ENCODE data around the gene GPR107. TPM values are rescaled to one million over a fixed set of nuclear protein-coding genes. Genes with fewer than 3 reads are reported as not detected.

GPR107 gene
- total RNA-seq, 6 donors from 2014 or later = 26.5 to 44.4 (median 35.3) TPM

DNA sequence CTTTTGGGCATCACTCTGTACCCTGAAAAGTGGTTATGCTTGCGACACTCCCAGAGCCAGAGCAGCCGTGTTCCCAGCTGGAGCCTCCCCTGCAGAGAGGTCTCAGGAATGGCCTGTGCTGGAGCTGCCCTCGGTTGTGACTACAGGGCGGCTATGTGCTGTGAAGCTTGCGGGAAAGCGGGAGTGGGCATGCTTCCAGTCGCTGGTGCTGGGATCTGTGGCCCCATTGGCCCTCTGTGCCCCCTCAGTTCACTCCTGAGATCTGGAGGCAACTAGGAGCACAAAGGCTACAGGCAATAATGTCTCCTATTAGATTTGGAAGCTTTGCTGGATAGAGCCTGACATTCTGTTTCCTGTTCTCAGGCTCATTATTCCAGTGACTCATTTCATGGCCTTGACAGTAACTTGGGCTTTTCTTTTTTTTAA lies 56.9 kb downstream of the GPR107 start:
- ATAC-seq (ENCODE audit: low FRiP score in 2 of 2) (no peak), DNase-seq (no peak)
- Histone ChIP-seq H3K27ac (no peak overlapping the region), H3K36me3 (peaks cover 10 to 61% (median 44%) of the 10 kb centered on the region in 4 donors), H3K4me1 (no peaks in the 10 kb centered on the region), H3K27me3 (no peaks in the 10 kb centered on the region), H3K4me3 (no peak overlapping the region), H3K9me3 (no peaks in the 10 kb centered on the region)
- TF ChIP-seq POLR2AphosphoS5 (IDR thresholded peaks at IDR 0.05) = no peak
- TF ChIP-seq, protein P1, sequence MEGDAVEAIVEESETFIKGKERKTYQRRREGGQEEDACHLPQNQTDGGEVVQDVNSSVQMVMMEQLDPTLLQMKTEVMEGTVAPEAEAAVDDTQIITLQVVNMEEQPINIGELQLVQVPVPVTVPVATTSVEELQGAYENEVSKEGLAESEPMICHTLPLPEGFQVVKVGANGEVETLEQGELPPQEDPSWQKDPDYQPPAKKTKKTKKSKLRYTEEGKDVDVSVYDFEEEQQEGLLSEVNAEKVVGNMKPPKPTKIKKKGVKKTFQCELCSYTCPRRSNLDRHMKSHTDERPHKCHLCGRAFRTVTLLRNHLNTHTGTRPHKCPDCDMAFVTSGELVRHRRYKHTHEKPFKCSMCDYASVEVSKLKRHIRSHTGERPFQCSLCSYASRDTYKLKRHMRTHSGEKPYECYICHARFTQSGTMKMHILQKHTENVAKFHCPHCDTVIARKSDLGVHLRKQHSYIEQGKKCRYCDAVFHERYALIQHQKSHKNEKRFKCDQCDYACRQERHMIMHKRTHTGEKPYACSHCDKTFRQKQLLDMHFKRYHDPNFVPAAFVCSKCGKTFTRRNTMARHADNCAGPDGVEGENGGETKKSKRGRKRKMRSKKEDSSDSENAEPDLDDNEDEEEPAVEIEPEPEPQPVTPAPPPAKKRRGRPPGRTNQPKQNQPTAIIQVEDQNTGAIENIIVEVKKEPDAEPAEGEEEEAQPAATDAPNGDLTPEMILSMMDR (IDR thresholded peaks at IDR 0.05) = no peak
- TF ChIP-seq EP300 (IDR thresholded peaks at IDR 0.05) = no peak
- no peak for TF ChIP-seq POLR2A (IDR thresholded peaks at IDR 0.05)
- 80 to 91% methylated on average over 3 to 7 of the region's 7 CpGs for WGBS, 2 donors

- no peak overlapping the region for H3K4me3 ChIP-seq
- no peak overlapping the region for H3K27ac ChIP-seq
- no peak for TF ChIP-seq POLR2AphosphoS5 (IDR thresholded peaks at IDR 0.05)
- WGBS, 2 donors = 91 to 92% methylated on average over 30 of the region's 30 CpGs
- DNase-seq = no peak
- peaks cover 10 to 61% (median 41%) of the 10 kb centered on the region in 4 donors for H3K36me3 ChIP-seq
- H3K27me3 ChIP-seq = no peaks in the 10 kb centered on the region
- no peaks in the 10 kb centered on the region for H3K9me3 ChIP-seq
- ATAC-seq (ENCODE audit: low FRiP score in 2 of 2) = no peak
- no peaks in the 10 kb centered on the region for H3K4me1 ChIP-seq
Observed at GRCh38 chr9:130111786-130112537, 58.3 kb downstream of the GPR107 start.

DNA sequence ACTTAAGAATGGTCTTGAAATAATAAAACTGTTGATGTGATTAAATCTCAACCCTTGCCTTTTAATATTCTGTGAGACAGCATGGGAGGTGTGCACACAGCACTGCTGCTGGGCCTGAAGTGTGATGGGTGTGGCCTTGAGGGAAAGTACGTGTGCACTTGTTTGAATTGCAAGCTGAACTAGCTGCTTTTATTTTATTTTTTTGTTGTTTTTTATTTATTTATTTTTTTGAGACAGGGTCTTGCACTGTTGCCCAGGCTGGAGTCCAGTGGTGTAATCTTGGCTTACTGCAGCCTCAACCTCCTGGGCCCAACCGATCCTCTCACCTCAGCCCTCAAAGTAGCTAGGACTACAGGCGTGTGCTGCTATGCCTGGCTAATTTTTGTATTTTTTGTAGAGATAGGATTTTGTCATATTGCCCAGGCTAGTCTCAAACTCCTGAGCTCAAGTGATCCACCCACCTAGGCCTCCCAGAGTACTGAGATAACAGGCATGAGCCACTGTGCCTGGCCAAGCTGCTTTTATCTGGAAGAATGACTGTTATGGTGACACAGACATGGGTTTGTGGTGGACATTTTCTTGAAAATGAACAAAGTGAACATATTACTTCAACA lies 58.9 kb downstream of the GPR107 start:
- WGBS, 2 donors = 84 to 85% methylated on average over 3 of the region's 3 CpGs
- DNase-seq = no peak
- TF ChIP-seq, protein P1 (IDR thresholded peaks at IDR 0.05) = no peak
- Histone ChIP-seq H3K36me3 (peaks cover 8 to 58% (median 40%) of the 10 kb centered on the region in 4 donors), H3K27me3 (no peaks in the 10 kb centered on the region), H3K4me1 (no peaks in the 10 kb centered on the region), H3K4me3 (no peak overlapping the region), H3K9me3 (no peaks in the 10 kb centered on the region), H3K27ac (no peak overlapping the region)
- no peak for ATAC-seq (ENCODE audit: low FRiP score in 2 of 2)

- Histone ChIP-seq H3K9me3 (no peaks in the 10 kb centered on the region), H3K27ac (no peak overlapping the region), H3K27me3 (no peaks in the 10 kb centered on the region), H3K4me1 (no peaks in the 10 kb centered on the region), H3K4me3 (no peak overlapping the region), H3K36me3 (peaks cover 4 to 60% (median 29%) of the 10 kb centered on the region in 4 donors)
- TF ChIP-seq POLR2A (IDR thresholded peaks at IDR 0.05) (no peak), POLR2AphosphoS5 (IDR thresholded peaks at IDR 0.05) (no peak), EP300 (IDR thresholded peaks at IDR 0.05) (no peak)
- TF ChIP-seq, protein P1 (IDR thresholded peaks at IDR 0.05) = no peak
- ATAC-seq (ENCODE audit: low FRiP score in 2 of 2) (no peak), DNase-seq (no peak)
Observed at GRCh38 chr9:130114741-130115140, 61.0 kb downstream of the GPR107 start.

GRCh38 chr9:130116346-130116745 lies 62.6 kb downstream of the GPR107 start:
- Histone ChIP-seq H3K4me1 (no peaks in the 10 kb centered on the region), H3K4me3 (no peak overlapping the region), H3K27ac (no peak overlapping the region), H3K9me3 (no peaks in the 10 kb centered on the region), H3K27me3 (no peaks in the 10 kb centered on the region), H3K36me3 (peaks cover 6 to 59% (median 26%) of the 10 kb centered on the region in 4 donors)
- ATAC-seq (ENCODE audit: low FRiP score in 2 of 2) (no peak), DNase-seq (no peak)
- WGBS, 2 donors = 96 to 98% methylated on average over 9 of the region's 9 CpGs
- TF ChIP-seq POLR2A (IDR thresholded peaks at IDR 0.05) (no peak), EP300 (IDR thresholded peaks at IDR 0.05) (no peak), POLR2AphosphoS5 (IDR thresholded peaks at IDR 0.05) (no peak)
- TF ChIP-seq, protein P1 (IDR thresholded peaks at IDR 0.05) = no peak
